Stimulated activated CD8-positive, alpha-beta memory T cell treated with anti-CD3 and anti-CD28 coated beads, Interleukin-12 subunit alpha, Interleukin-12 subunit beta, amount 100 ng/mL, for 24 hours (primary cell): ENCODE results near the gene EI24.

Experiments
- DNase-seq: peaks from one replicate; pipeline ENCODE4 v3.0.0-alpha.2; 2020; ENCODE audit errors: extremely low read depth

EI24 gene

GRCh38 chr11:125627236-125627910 lies 58.1 kb downstream of the EI24 start:
- no peak for DNase-seq
